HG02798 (cell line): ENCODE results near the gene FOXP2.

Experiments
- ATAC-seq: cut with Tn5 transposase; IDR thresholded peaks from one replicate; pipeline ENCODE4 v1.9.1; 2021; ENCODE audit warnings: mild to moderate bottlenecking; ENCODE audit not compliant: unreplicated experiment, poor library complexity

Gene FOXP2

GRCh38 chr7:114648117-114648516, 233.5 kb downstream of the FOXP2 start:
- ATAC-seq = no peak

- ATAC-seq = no peak
Observed at GRCh38 chr7:114648680-114649079, 234.1 kb downstream of the FOXP2 start.

- ATAC-seq = no peak
Observed at GRCh38 chr7:114649689-114650088, 235.1 kb downstream of the FOXP2 start.

GRCh38 chr7:114650491-114650890, 235.9 kb downstream of the FOXP2 start:
- ATAC-seq = no peak

GRCh38 chr7:114652041-114652440, 237.4 kb downstream of the FOXP2 start:
- no peak for ATAC-seq

- no peak for ATAC-seq
Observed at GRCh38 chr7:114653364-114654088, 238.9 kb downstream of the FOXP2 start.

GRCh38 chr7:114656466-114656865, 241.9 kb downstream of the FOXP2 start:
- no peak for ATAC-seq

GRCh38 chr7:114657279-114657678, 242.7 kb downstream of the FOXP2 start:
- no peak for ATAC-seq

- ATAC-seq = no peak
Observed at GRCh38 chr7:114658216-114658615, 243.6 kb downstream of the FOXP2 start.

GRCh38 chr7:114659409-114660125, 245.0 kb downstream of the FOXP2 start:
- ATAC-seq = no peak

- ATAC-seq = no peak
Observed at GRCh38 chr7:114660126-114660486, 245.5 kb downstream of the FOXP2 start.

- no peak for ATAC-seq
Observed at GRCh38 chr7:114660753-114661152, 246.1 kb downstream of the FOXP2 start.

- no peak for ATAC-seq
Observed at GRCh38 chr7:114662002-114662677, 247.5 kb downstream of the FOXP2 start.

- peak; percentile 51 for ATAC-seq
Observed at GRCh38 chr7:114663502-114663901, 248.9 kb downstream of the FOXP2 start.

GRCh38 chr7:114670676-114671075, 256.1 kb downstream of the FOXP2 start:
- ATAC-seq = no peak

- no peak for ATAC-seq
Observed at GRCh38 chr7:114671563-114672123, 257.0 kb downstream of the FOXP2 start.

GRCh38 chr7:114678116-114678515, 263.5 kb downstream of the FOXP2 start:
- ATAC-seq = no peak

- no peak for ATAC-seq
Observed at GRCh38 chr7:114687238-114687637, 272.6 kb downstream of the FOXP2 start.

- no peak for ATAC-seq
Observed at GRCh38 chr7:114688443-114689055, 273.9 kb downstream of the FOXP2 start.

- ATAC-seq = no peak
Observed at GRCh38 chr7:114689406-114689805, 274.8 kb downstream of the FOXP2 start.

- ATAC-seq = no peak
Observed at GRCh38 chr7:114691605-114692004, 277.0 kb downstream of the FOXP2 start.
